Suprapubic skin (tissue), 4 donors: Measurements from ENCODE around the gene FBH1.

Experiments used
- EP300 ChIP-seq: sonication (generic); formaldehyde crosslinking; IDR thresholded peaks from one replicate; pipeline ENCODE4 v1.6.1; 2017; ENCODE audit warnings: antibody characterized with exemption
- POLR2A ChIP-seq, 2 donors: fragments of 450-650 bp; IDR thresholded peaks; one replicate each; pipeline ENCODE4 v1.6.1; 2017; ENCODE audit warnings: antibody characterized with exemption in 2 of 2, mild to moderate bottlenecking in 2 of 2, moderate library complexity in 2 of 2
- POLR2AphosphoS5 ChIP-seq, 3 donors: sonication (generic); formaldehyde crosslinking; IDR thresholded peaks; one replicate each; pipeline ENCODE4 v1.6.1; 2017; ENCODE audit warnings: antibody characterized with exemption in 3 of 3
- TF ChIP-seq, protein P1 (sequence below), 2 donors: fragments of 200-600 bp in 1 of 2; fragments of 450-650 bp in 1 of 2; sonication (generic) in 1 of 2; IDR thresholded peaks; one replicate each; pipeline ENCODE4 v1.5.1; 2016 to 2019; ENCODE audit warnings: antibody characterized with exemption in 2 of 2, mild to moderate bottlenecking in 1 of 2, moderate library complexity in 1 of 2

DNA sequence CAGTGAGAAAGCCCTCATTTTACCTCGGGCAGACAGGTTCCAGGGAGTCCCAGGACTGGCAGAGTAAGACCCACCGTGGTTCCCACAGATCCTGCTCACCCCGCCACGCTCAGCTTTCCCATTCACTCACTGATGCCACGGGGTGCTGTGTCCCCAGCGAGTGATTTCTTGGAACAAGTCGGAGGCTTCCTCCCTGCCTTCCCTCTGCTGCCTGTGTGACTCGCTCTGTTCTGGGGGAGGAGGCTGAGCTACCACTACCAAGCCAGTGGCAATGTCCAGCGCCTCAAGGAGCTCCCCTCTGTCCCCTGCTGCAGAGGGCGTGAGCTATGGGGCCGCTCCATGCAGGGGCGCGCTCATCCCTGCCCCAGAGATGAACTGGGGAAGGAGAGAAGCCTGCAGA, 74.7 kb downstream of the FBH1 start:
- TF ChIP-seq, protein P1, sequence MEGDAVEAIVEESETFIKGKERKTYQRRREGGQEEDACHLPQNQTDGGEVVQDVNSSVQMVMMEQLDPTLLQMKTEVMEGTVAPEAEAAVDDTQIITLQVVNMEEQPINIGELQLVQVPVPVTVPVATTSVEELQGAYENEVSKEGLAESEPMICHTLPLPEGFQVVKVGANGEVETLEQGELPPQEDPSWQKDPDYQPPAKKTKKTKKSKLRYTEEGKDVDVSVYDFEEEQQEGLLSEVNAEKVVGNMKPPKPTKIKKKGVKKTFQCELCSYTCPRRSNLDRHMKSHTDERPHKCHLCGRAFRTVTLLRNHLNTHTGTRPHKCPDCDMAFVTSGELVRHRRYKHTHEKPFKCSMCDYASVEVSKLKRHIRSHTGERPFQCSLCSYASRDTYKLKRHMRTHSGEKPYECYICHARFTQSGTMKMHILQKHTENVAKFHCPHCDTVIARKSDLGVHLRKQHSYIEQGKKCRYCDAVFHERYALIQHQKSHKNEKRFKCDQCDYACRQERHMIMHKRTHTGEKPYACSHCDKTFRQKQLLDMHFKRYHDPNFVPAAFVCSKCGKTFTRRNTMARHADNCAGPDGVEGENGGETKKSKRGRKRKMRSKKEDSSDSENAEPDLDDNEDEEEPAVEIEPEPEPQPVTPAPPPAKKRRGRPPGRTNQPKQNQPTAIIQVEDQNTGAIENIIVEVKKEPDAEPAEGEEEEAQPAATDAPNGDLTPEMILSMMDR (IDR thresholded peaks at IDR 0.05) = no peak
- TF ChIP-seq POLR2A (IDR thresholded peaks at IDR 0.05) = no peak
- TF ChIP-seq POLR2AphosphoS5 (IDR thresholded peaks at IDR 0.05) = no peak
- no peak for TF ChIP-seq EP300
